Measurements from ENCODE around the gene B4GALT2.

The B4GALT2 gene

GRCh38 chr1:43936431-43937151 is 42.4 kb upstream of the B4GALT2 start:
- Histone ChIP-seq H3K4me3 (ENCODE audit: low read depth in 1 of 2, low read length in 2 of 2) (no peak overlapping the region), H3K4me1 (ENCODE audit: insufficient read depth, low read length) (no peaks in the 10 kb centered on the region), H2AFZ (ENCODE audit: low read depth, low read length) (no peak overlapping the region), H3K4me2 (ENCODE audit: insufficient read depth, low read length) (no peak overlapping the region), H3K36me3 (ENCODE audit: insufficient read depth, low read length) (no peaks in the 10 kb centered on the region), H3K9ac (ENCODE audit: low read depth, low read length) (no peak overlapping the region), H4K20me1 (ENCODE audit: insufficient read depth, low read length) (no peaks in the 10 kb centered on the region), H3K79me2 (ENCODE audit: insufficient read depth, low read length) (no peaks in the 10 kb centered on the region), H3K27ac (ENCODE audit: low read length) (no peak overlapping the region), H3K9me3 (ENCODE audit: insufficient read depth, low read length, severe bottlenecking) (no peaks in the 10 kb centered on the region), H3K27me3 (ENCODE audit: insufficient read depth, low read length, poor library complexity) (no peaks in the 10 kb centered on the region)
- ATAC-seq (ENCODE audit: insufficient read depth, low read depth) (no peak), DNase-seq (no peak)
- no peak for TF ChIP-seq EZH2 (IDR thresholded peaks at IDR 0.05; ENCODE audit: borderline replicate concordance, low read depth, low read length, severe bottlenecking)
- no peak for TF ChIP-seq CTCF (IDR thresholded peaks at IDR 0.05; ENCODE audit: borderline replicate concordance, extremely low read depth, low read length, poor library complexity, severe bottlenecking)

GRCh38 chr1:43937179-43937865 is 41.7 kb upstream of the B4GALT2 start:
- DNase-seq (no peak), ATAC-seq (ENCODE audit: insufficient read depth, low read depth) (no peak)
- Histone ChIP-seq H3K27me3 (ENCODE audit: insufficient read depth, low read length, poor library complexity) (no peaks in the 10 kb centered on the region), H3K27ac (ENCODE audit: low read length) (no peak overlapping the region), H3K36me3 (ENCODE audit: insufficient read depth, low read length) (no peaks in the 10 kb centered on the region), H3K9ac (ENCODE audit: low read depth, low read length) (no peak overlapping the region), H3K4me2 (ENCODE audit: insufficient read depth, low read length) (no peak overlapping the region), H3K9me3 (ENCODE audit: insufficient read depth, low read length, severe bottlenecking) (no peaks in the 10 kb centered on the region), H3K4me3 (ENCODE audit: low read depth in 1 of 2, low read length in 2 of 2) (no peak overlapping the region), H2AFZ (ENCODE audit: low read depth, low read length) (no peak overlapping the region), H3K4me1 (ENCODE audit: insufficient read depth, low read length) (no peaks in the 10 kb centered on the region), H4K20me1 (ENCODE audit: insufficient read depth, low read length) (no peaks in the 10 kb centered on the region), H3K79me2 (ENCODE audit: insufficient read depth, low read length) (no peaks in the 10 kb centered on the region)
- TF ChIP-seq EZH2 (IDR thresholded peaks at IDR 0.05; ENCODE audit: borderline replicate concordance, low read depth, low read length, severe bottlenecking): no peak
- no peak for TF ChIP-seq CTCF (IDR thresholded peaks at IDR 0.05; ENCODE audit: borderline replicate concordance, extremely low read depth, low read length, poor library complexity, severe bottlenecking)

- H2AFZ ChIP-seq (ENCODE audit: low read depth, low read length): no peak overlapping the region
- H3K27me3 ChIP-seq (ENCODE audit: insufficient read depth, low read length, poor library complexity): no peaks in the 10 kb centered on the region
- H3K9ac ChIP-seq (ENCODE audit: low read depth, low read length): no peak overlapping the region
- no peak overlapping the region for H3K4me2 ChIP-seq (ENCODE audit: insufficient read depth, low read length)
- H3K9me3 ChIP-seq (ENCODE audit: insufficient read depth, low read length, severe bottlenecking): no peaks in the 10 kb centered on the region
- TF ChIP-seq EZH2 (IDR thresholded peaks at IDR 0.05; ENCODE audit: borderline replicate concordance, low read depth, low read length, severe bottlenecking) (no peak), CTCF (IDR thresholded peaks at IDR 0.05; ENCODE audit: borderline replicate concordance, extremely low read depth, low read length, poor library complexity, severe bottlenecking) (no peak)
- H3K36me3 ChIP-seq (ENCODE audit: insufficient read depth, low read length): no peaks in the 10 kb centered on the region
- no peaks in the 10 kb centered on the region for H4K20me1 ChIP-seq (ENCODE audit: insufficient read depth, low read length)
- no peaks in the 10 kb centered on the region for H3K79me2 ChIP-seq (ENCODE audit: insufficient read depth, low read length)
- H3K4me1 ChIP-seq (ENCODE audit: insufficient read depth, low read length): no peaks in the 10 kb centered on the region
- no peak for DNase-seq
- H3K27ac ChIP-seq (ENCODE audit: low read length): no peak overlapping the region
- ATAC-seq (ENCODE audit: insufficient read depth, low read depth): no peak
- H3K4me3 ChIP-seq (ENCODE audit: low read depth in 1 of 2, low read length in 2 of 2): no peak overlapping the region
Observed at GRCh38 chr1:43938383-43938782, 40.6 kb upstream of the B4GALT2 start.

All from DND-41 (cell line).